HG02610 (cell line): ENCODE data around the gene HS6ST1.

ENCODE experiments used
- ATAC-seq: cut with Tn5 transposase; IDR thresholded peaks from one replicate; pipeline ENCODE4 v1.9.1; 2021; ENCODE audit warnings: mild to moderate bottlenecking, moderate library complexity; ENCODE audit not compliant: unreplicated experiment

HS6ST1 gene

GRCh38 chr2:128318776-128319464 lies at the start of gene HS6ST1:
TSS of gene HS6ST1 (minus strand) at chr2:128318868. CDS start at chr2:128318563, 305 bp downstream.
- peak; percentile 70 for ATAC-seq

- no peak for ATAC-seq
Observed at GRCh38 chr2:128367601-128368359, 49.1 kb upstream of the HS6ST1 start.

- ATAC-seq, result no peak
Observed at GRCh38 chr2:128366713-128367511, 48.2 kb upstream of the HS6ST1 start.

GRCh38 chr2:128365217-128365905 lies 46.7 kb upstream of the HS6ST1 start:
- no peak for ATAC-seq

GRCh38 chr2:128364441-128364911 lies 45.8 kb upstream of the HS6ST1 start:
- ATAC-seq, result no peak

- ATAC-seq, result no peak
Observed at GRCh38 chr2:128363934-128364361, 45.3 kb upstream of the HS6ST1 start.

GRCh38 chr2:128362889-128363228 lies 44.2 kb upstream of the HS6ST1 start:
- no peak for ATAC-seq

- no peak for ATAC-seq
Observed at GRCh38 chr2:128362176-128362888, 43.7 kb upstream of the HS6ST1 start.

- ATAC-seq, result no peak
Observed at GRCh38 chr2:128361376-128362131, 42.9 kb upstream of the HS6ST1 start.

GRCh38 chr2:128360711-128361110 lies 42.0 kb upstream of the HS6ST1 start:
- no peak for ATAC-seq

GRCh38 chr2:128359841-128360240 lies 41.2 kb upstream of the HS6ST1 start:
- no peak for ATAC-seq

GRCh38 chr2:128358941-128359731 lies 40.5 kb upstream of the HS6ST1 start:
- no peak for ATAC-seq

GRCh38 chr2:128357506-128358370 lies 39.1 kb upstream of the HS6ST1 start:
- no peak for ATAC-seq

GRCh38 chr2:128356127-128356526 lies 37.5 kb upstream of the HS6ST1 start:
- ATAC-seq, result no peak

- no peak for ATAC-seq
Observed at GRCh38 chr2:128354726-128355470, 36.2 kb upstream of the HS6ST1 start.

- ATAC-seq, result no peak
Observed at GRCh38 chr2:128354161-128354560, 35.5 kb upstream of the HS6ST1 start.

- no peak for ATAC-seq
Observed at GRCh38 chr2:128350736-128351135, 32.1 kb upstream of the HS6ST1 start.
